Measurements from ENCODE around the gene ADCY3.

DNA sequence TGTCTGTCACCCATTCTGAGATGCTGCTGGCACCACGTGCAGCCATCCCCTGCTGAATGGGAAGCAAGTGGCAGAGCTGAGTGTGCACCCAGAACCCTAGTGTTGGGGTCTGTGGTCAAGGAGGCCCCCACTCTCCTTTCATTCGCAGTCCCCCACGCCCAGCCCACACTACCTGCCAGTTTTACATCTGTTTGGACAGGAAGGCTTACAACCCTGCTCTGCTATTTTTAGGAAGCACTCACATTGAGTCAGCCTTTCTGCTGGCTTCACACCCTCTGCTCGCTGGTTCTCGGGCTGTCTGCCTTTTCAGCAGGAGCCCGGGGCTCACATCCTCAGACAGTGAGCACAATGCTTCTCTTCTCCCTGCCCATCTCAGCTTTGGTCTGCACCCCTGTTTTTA, 10.7 kb upstream of the ADCY3 start:
- no peak for TF ChIP-seq POLR2A (IDR thresholded peaks at IDR 0.05)
- TF ChIP-seq, protein P1, sequence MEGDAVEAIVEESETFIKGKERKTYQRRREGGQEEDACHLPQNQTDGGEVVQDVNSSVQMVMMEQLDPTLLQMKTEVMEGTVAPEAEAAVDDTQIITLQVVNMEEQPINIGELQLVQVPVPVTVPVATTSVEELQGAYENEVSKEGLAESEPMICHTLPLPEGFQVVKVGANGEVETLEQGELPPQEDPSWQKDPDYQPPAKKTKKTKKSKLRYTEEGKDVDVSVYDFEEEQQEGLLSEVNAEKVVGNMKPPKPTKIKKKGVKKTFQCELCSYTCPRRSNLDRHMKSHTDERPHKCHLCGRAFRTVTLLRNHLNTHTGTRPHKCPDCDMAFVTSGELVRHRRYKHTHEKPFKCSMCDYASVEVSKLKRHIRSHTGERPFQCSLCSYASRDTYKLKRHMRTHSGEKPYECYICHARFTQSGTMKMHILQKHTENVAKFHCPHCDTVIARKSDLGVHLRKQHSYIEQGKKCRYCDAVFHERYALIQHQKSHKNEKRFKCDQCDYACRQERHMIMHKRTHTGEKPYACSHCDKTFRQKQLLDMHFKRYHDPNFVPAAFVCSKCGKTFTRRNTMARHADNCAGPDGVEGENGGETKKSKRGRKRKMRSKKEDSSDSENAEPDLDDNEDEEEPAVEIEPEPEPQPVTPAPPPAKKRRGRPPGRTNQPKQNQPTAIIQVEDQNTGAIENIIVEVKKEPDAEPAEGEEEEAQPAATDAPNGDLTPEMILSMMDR (IDR thresholded peaks at IDR 0.05) = no peak
